Adrenal gland (tissue), 5 donors: ENCODE results near the gene LAMA2.

Experiments used
- POLR2A ChIP-seq, 2 donors: fragments of 450-650 bp; IDR thresholded peaks; one replicate each; pipeline ENCODE4 v1.6.1; 2017; ENCODE audit warnings: antibody characterized with exemption in 2 of 2, mild to moderate bottlenecking in 2 of 2, moderate library complexity in 1 of 2
- TF ChIP-seq, protein P1 (sequence below), 6 experiments: fragments of 450-650 bp in 4 of 6; fragments of 200-600 bp in 2 of 6; sonication (generic) in 1 of 6; IDR thresholded peaks; 1 replicate in 5 of 6; 2 replicates in 1 of 6; pipeline versions ENCODE4 v1.5.1 to v1.8.0; 2016 to 2021; ENCODE audit warnings: antibody characterized with exemption in 6 of 6, mild to moderate bottlenecking in 2 of 6, moderate library complexity in 1 of 6
- donor health status: DM: no; HTN: no; CAD: no.

DNA sequence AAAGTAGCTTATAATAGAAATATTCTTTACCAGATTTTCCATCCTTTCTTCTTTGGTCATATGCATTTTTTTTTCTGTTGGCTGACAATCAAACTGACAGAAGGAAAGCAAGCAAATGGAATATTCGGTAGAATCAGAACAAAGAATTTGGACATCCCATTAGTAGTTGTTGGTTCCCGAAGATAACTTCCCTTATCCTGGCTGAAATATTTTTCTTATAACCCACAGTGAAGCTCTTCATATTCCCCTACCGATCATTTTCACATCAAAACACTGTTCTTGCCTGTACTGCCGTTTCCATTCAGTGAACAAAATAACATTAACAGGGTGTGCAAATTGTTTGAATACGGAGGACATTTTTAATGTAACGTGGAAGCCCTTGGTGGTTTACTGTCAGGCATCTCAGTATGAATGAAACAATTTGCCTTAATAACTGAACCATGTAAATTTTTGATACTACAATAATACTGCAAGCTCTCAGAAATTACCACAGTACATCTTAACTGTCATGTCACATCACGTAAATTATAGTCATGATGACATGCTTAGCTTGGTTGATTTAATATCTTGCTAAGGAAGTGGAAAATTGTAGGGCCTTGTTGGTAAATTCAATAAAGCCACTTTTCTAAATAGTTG lies 311.5 kb downstream of the LAMA2 start:
- TF ChIP-seq, protein P1, sequence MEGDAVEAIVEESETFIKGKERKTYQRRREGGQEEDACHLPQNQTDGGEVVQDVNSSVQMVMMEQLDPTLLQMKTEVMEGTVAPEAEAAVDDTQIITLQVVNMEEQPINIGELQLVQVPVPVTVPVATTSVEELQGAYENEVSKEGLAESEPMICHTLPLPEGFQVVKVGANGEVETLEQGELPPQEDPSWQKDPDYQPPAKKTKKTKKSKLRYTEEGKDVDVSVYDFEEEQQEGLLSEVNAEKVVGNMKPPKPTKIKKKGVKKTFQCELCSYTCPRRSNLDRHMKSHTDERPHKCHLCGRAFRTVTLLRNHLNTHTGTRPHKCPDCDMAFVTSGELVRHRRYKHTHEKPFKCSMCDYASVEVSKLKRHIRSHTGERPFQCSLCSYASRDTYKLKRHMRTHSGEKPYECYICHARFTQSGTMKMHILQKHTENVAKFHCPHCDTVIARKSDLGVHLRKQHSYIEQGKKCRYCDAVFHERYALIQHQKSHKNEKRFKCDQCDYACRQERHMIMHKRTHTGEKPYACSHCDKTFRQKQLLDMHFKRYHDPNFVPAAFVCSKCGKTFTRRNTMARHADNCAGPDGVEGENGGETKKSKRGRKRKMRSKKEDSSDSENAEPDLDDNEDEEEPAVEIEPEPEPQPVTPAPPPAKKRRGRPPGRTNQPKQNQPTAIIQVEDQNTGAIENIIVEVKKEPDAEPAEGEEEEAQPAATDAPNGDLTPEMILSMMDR (IDR thresholded peaks at IDR 0.05): no peak
- no peak for TF ChIP-seq POLR2A (IDR thresholded peaks at IDR 0.05)
